NCI-H460 (cell line): ENCODE measurements around the gene TTLL10. TPM values are rescaled to one million over a fixed set of nuclear protein-coding genes. Genes with fewer than 3 reads are reported as not detected.
"Not testable (repeated sequence)": the region's sequence is repeated elsewhere in the genome, so short reads cannot be mapped to it uniquely, and the experiment has no call there.

Experiments
- DNase-seq: peaks from one replicate; pipeline ENCODE4 v3.0.0-alpha.2; 2016; ENCODE audit warnings: low read depth; ENCODE audit errors: extremely low read depth
- total RNA-seq: library from RNA; depleted of rRNA; stranded (reverse); fragments of >200 nt; shearing (Covaris generic); gene quantifications from 2 replicates; pipeline ENCODE4 v1.2.3, GENCODE V29; 2014

Gene TTLL10
- total RNA-seq, 1 experiment from 2014 or later = not detected

DNA sequence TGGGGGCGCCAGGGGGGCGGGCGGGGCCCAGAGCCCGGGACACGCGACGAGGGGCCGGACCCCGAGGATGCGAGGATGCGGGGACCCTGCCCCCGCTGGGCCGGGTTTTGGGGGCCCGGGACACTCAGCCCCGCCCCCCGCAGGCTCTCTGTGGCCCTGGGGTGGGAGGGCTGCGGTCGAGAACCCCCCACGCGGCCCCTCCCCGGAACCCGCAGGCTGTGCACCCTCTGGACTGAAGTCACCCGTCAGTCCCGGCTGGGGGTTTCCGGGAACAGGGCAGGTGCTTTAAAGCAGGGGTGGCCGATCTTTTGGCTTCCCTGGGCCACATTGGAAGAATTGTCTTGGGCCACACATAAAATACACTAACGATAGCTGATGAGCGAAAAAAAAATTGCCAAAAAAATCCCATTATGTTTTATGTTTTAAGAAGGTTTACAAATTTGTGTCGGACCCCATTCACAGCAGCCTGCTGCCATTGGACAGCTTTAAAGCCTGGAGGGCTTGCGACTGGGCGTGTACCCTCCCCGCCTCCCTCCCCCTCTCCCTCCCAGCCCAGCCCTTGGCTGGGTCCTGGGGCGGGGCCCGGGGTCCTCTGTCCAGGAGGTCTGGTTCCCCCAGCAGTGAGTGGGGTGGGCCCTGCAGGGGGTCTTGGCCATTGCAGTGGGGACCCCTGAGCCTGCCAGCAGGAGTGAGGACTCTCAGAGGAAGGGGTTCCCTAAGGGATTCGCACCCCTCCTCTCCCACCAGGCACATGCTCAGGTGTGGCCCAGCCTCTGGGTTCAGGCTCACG is 36.2 kb upstream of the TTLL10 start:
- no peak for DNase-seq

GRCh38 chr1:1140673-1141072 is 33.0 kb upstream of the TTLL10 start:
- DNase-seq = no peak

GRCh38 chr1:1141244-1141910 is 32.3 kb upstream of the TTLL10 start:
- no peak for DNase-seq

DNA sequence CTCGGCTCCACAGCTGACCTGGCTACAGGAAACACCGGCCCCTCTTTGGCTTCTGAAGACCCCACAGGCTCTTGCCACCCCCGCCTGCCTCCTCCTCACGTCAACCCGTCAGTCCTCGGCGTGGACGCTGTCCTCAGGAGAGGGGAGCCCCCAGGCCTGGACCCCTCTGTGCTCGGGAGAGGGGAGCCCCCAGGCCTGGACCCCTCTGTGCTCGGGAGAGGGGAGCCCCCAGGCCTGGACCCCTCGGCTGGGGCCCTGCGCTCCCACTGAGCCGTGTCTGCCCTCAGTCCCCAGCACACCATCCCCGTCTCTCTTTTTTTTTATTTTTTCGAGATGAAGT is 31.8 kb upstream of the TTLL10 start:
- DNase-seq = no peak

- not testable (repeated sequence) for DNase-seq
Observed at GRCh38 chr1:1142352-1142751, 31.3 kb upstream of the TTLL10 start.

DNA sequence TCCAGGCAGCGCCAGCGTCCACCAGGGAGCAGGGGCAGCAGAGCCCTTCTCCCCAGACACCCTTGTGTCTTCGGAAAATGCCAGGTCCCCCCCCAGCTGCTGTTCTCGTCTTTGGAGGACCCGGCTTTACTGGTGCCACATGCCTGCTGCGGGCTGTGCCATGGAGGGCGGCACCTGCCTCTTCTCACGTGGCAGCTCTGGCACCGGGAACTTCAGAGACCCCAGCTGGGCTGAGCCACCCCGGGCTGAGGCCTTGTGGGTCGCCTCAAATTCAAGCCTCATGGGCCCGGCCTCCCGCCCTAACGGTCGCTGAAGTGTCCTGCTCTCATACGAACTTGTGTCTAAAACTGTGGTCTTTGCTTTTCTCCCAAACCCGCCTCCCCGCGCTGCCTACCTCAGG is 30.8 kb upstream of the TTLL10 start:
- no peak for DNase-seq

DNA sequence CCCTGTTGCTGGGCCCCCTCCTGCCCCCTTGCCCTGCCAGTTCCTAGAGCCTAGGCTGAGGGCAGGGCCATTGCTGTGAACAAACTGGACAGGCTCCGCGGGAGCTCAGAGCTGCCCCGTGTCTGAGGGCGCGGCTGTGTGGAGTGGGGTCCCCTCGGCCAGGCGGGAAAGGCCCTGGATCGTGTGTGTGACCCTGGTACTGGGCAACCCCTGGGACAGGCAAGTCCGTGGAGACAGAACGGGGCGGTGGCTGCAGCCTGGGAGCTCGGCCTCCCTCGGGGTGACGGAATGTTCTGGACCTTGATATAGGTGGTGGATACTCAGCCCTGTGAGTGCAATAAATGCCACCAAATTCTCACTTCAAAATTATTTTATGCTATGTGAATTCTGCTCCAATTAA is 30.0 kb upstream of the TTLL10 start:
- no peak for DNase-seq

DNA sequence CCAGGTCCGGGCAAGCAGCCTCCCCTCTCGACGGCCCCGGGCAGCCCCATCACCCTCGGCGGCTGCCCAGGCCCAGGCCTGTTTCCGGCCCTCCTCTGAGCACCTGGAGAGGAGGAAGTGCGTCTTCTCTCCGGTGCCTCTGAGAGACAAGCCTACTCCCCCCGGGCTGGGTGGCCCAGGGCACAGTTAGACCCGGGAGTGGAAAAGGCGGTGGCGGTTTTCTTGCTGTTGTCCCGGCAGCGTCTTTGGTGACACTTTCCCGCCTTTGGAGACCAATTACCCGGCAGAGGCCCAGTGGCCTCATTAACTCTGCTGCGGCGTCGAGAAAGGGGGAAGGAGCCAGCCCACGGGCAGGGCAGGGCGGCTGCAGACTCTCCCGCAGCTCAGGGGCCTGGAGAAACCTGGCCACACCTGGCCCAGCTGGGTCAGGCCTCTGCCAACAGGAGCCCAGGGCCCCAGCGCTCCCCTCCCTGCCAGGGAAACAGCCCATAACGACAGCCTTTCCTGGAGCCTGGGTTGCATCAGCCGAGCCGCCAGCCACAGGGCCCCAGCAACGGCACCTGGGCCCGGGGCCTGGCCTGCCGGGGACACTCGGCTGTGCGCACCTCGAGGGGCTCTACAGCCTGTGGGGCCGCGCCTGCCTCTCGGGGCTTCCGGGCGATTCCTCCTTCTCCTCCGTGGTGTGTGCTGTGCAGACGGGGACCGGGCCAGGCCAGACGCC is 29.4 kb upstream of the TTLL10 start:
- no peak for DNase-seq

DNA sequence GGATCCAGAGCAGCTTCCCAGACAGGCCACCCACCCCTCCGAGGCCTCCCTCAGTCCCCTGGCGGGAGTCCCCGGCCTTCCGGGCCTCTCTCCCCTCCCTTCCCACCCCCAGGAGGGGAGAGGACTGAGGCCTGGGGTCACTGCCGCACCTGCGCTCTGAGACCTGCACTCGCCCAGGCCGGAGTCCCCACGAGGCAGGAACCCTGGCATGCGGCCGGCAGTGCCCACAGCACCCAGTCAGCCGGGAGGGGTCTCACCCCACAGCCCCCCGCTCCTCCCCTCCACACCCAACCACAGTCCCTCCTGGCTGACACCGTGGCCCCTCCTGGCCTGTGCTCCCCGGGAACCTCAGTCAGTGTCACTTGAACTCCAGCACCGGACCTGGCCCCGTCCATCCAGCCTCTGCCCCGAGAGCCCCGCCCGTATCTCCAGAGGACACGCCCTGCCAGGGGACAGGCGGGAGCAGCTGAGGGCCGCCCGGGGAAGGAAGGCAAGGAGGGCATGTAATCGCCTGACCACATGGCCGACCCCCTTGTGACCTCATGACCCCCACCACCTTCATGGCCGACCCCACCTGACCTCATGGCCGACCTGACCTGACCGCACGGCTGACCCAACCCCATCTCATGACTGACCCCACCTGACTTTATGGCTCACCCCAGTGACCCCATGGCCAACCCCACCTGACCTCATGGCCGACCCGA is 28.7 kb upstream of the TTLL10 start:
- no peak for DNase-seq

- DNase-seq = no peak
Observed at GRCh38 chr1:1145547-1145914, 28.1 kb upstream of the TTLL10 start.

DNA sequence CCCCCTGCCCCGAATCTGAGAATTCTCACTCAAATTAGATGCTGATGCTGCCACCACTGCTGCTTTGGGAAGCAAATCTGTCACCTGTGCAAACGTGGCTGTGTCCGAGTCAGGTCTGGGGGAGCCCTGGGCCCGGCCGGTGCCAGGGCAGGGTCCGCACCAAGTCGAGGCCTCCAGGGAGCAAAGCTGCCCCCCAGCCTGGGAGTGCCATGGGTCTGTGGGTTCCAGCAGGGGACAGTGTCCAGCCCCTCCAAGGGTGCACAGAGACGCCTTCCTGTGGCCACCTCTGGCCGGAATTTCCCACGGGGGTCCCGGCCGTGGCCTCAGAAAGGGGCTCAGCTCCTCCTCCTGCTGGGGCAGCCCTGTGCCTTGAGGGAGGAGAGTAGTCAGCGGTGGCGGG is 27.7 kb upstream of the TTLL10 start:
- DNase-seq = no peak

- no peak for DNase-seq
Observed at GRCh38 chr1:1146596-1146995, 27.1 kb upstream of the TTLL10 start.

- DNase-seq = no peak
Observed at GRCh38 chr1:1148061-1148460, 25.6 kb upstream of the TTLL10 start.

- no peak for DNase-seq
Observed at GRCh38 chr1:1148569-1148968, 25.1 kb upstream of the TTLL10 start.

DNA sequence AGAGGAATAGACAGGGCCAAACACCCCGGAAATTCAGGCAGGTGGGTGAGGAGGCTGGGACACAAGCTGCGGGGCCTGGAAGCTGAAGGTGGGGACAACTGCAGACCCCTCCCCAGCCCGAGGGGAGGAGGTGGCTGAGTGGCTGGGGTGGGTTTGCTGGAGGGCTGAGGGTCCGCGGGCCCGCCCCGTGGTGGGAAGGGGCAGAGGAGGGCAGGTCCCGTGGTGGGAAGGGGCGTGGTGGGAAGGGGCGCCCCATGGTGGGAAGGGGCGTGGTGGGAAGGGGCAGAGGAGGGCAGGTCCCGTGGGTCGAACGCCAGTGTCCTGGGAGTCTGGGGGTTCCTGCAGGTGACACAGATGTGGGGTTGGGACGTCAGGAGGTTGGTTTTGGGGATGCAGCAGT is 24.3 kb upstream of the TTLL10 start:
- DNase-seq = no peak

DNA sequence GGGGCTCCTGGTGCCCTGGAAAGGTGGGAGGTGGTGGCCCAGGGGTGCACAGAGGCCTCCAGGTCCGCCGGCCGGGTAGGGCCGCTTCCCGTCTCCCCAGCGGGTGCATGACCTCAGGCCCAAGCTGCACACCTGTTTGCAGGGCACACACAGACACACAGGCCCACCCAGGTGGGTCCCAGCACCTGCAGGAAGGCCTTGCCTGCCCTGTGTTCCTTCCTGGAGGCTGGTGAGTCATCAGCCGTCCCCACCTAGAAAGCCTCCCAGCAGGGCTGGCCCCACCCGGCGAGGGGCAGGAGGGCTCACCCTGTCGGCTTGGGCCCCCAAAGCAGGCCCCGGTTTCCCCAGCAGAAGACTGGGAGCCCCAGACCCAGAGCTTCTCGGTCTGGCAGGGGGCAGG is 23.6 kb upstream of the TTLL10 start:
- no peak for DNase-seq

DNA sequence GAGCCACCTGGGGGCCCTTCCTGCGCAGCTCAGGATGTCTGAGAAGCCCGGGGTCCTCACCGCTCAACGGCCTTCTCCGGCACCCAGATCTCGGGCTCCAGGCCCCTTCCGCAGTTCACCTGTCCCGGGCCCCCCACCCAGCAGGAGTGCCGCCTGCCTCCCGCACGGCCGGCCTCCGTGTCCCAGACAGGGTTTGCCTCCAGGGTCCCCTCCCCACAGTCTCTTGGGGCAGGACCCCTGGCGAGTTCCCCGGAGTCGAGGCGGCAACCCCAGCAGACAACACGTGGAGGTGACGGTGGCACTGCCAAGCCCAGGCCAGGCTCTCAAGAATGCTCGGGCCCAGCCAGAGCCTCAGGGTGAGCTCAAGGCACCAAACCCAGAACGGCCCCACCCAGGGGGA is 22.4 kb upstream of the TTLL10 start:
- no peak for DNase-seq

GRCh38 chr1:1152431-1152830 is 21.2 kb upstream of the TTLL10 start:
- not testable (repeated sequence) for DNase-seq

- DNase-seq = not testable (repeated sequence)
Observed at GRCh38 chr1:1153215-1153614, 20.5 kb upstream of the TTLL10 start.

- DNase-seq = no peak
Observed at GRCh38 chr1:1153874-1154273, 19.8 kb upstream of the TTLL10 start.

GRCh38 chr1:1155258-1155657 is 18.4 kb upstream of the TTLL10 start:
- no peak for DNase-seq
